Natural killer cell (primary cell): ENCODE results near the gene OLIG1. TPM values are rescaled to one million over a fixed set of nuclear protein-coding genes. Genes with fewer than 3 reads are reported as not detected.

Source experiments
- ATAC-seq, 3 donors: fragments of 150-1000 bp in 2 of 3; fragments of 200-7000 bp in 1 of 3; cut with Tn5 transposase; 1 replicate in 1 of 3; 2 replicates in 2 of 3; pipeline ENCODE4 v1.10.0; 2021; ENCODE audit warnings: mild to moderate bottlenecking in 2 of 3, moderate library complexity in 2 of 3
- DNase-seq, 2 donors: peaks; one replicate each; pipeline versions ENCODE4 v3.0.0 to v3.0.0-alpha.2; 2013 to 2021; ENCODE audit warnings: mixed read lengths in 1 of 2
- H3K27ac ChIP-seq: one replicate; pipeline ENCODE4 v1.5.1; 2013; ENCODE audit warnings: mild to moderate bottlenecking, low read length
- H3K27me3 ChIP-seq: one replicate; pipeline ENCODE4 v1.6.1; 2013; ENCODE audit warnings: low read length; ENCODE audit not compliant: control insufficient read depth, insufficient read depth
- H3K36me3 ChIP-seq: one replicate; pipeline ENCODE4 v1.6.1; 2013; ENCODE audit warnings: low read length; ENCODE audit not compliant: control insufficient read depth, insufficient read depth
- H3K4me1 ChIP-seq: one replicate; pipeline ENCODE4 v1.6.1; 2013; ENCODE audit warnings: low read length; ENCODE audit not compliant: control insufficient read depth, insufficient read depth
- H3K4me3 ChIP-seq: one replicate; pipeline ENCODE4 v1.5.1; 2013; ENCODE audit warnings: low read length
- H3K9me3 ChIP-seq: one replicate; pipeline ENCODE4 v1.6.1; 2013; ENCODE audit warnings: low read length; ENCODE audit not compliant: control insufficient read depth, insufficient read depth
- H3K27ac Mint-ChIP-seq, 2 donors: one replicate each; pipeline ENCODE4 v1.8.0; 2022; ENCODE audit warnings: mild to moderate bottlenecking in 2 of 2, mixed read lengths in 2 of 2, moderate library complexity in 1 of 2
- H3K27me3 Mint-ChIP-seq, 2 donors: one replicate each; pipeline ENCODE4 v1.8.0; 2022; ENCODE audit warnings: low read depth in 2 of 2, mixed read lengths in 2 of 2
- H3K36me3 Mint-ChIP-seq: one replicate; pipeline ENCODE4 v1.8.0; 2022; ENCODE audit warnings: mixed read lengths
- H3K4me1 Mint-ChIP-seq, 2 donors: one replicate each; pipeline ENCODE4 v1.8.0; 2022; ENCODE audit warnings: mixed read lengths in 2 of 2
- H3K4me3 Mint-ChIP-seq: one replicate; pipeline ENCODE4 v1.8.0; 2022; ENCODE audit warnings: mild to moderate bottlenecking, moderate library complexity, mixed read lengths
- H3K9me3 Mint-ChIP-seq, 2 donors: one replicate each; pipeline ENCODE4 v1.8.0; 2022; ENCODE audit warnings: mixed read lengths in 2 of 2
- WGBS: methylation state at CpG from one replicate; pipeline ENCODE4 v1.1.7; 2013; ENCODE audit warnings: missing lambda C conversion rate; ENCODE audit not compliant: insufficient coverage; 5-methylcytosine and 5-hydroxymethylcytosine counted together
- intact Hi-C: fragments of 100-400 bp; cut with micrococcal nuclease; formaldehyde crosslinking; loops from one replicate; pipeline ENCODE4 v1.14.2; 2022
- total RNA-seq, 4 donors: library from RNA; stranded (reverse); fragments of 120-200 nt in 1 of 4; gene quantifications; one replicate each; pipeline versions ENCODE4 v1.2.3 to v1.2.4, GENCODE V29; 2013 to 2022
- TF ChIP-seq, protein P1 (sequence below): fragments of 200-600 bp; IDR thresholded peaks from one replicate; pipeline ENCODE4 v1.8.0; 2022; ENCODE audit warnings: antibody characterized with exemption

Gene OLIG1
- total RNA-seq, 3 donors from 2014 or later (not counting 1 experiment from before 2014, with no cell fraction given) = 0.47 to 1.4 (median 0.48) TPM

GRCh38 chr21:33029385-33029921, 40.5 kb upstream of the OLIG1 start:
- no peaks in the 10 kb centered on the region for H3K36me3 Mint-ChIP-seq
- H3K4me3 ChIP-seq = no peak overlapping the region

GRCh38 chr21:33029975-33030461, 39.9 kb upstream of the OLIG1 start:
- no peaks in the 10 kb centered on the region for H3K9me3 Mint-ChIP-seq
- Histone ChIP-seq H3K27ac (no peak overlapping the region), H3K4me1 (peaks cover 48% of the 10 kb centered on the region), H3K9me3 (peaks cover 3% of the 10 kb centered on the region), H3K27me3 (peaks cover 76% of the 10 kb centered on the region), H3K4me3 (no peak overlapping the region), H3K36me3 (no peaks in the 10 kb centered on the region)
- no peak overlapping the region for H3K27ac Mint-ChIP-seq
- 97% methylated on average over 9 of the region's 10 CpGs for WGBS
- no peaks in the 10 kb centered on the region for H3K36me3 Mint-ChIP-seq
- TF ChIP-seq, protein P1, sequence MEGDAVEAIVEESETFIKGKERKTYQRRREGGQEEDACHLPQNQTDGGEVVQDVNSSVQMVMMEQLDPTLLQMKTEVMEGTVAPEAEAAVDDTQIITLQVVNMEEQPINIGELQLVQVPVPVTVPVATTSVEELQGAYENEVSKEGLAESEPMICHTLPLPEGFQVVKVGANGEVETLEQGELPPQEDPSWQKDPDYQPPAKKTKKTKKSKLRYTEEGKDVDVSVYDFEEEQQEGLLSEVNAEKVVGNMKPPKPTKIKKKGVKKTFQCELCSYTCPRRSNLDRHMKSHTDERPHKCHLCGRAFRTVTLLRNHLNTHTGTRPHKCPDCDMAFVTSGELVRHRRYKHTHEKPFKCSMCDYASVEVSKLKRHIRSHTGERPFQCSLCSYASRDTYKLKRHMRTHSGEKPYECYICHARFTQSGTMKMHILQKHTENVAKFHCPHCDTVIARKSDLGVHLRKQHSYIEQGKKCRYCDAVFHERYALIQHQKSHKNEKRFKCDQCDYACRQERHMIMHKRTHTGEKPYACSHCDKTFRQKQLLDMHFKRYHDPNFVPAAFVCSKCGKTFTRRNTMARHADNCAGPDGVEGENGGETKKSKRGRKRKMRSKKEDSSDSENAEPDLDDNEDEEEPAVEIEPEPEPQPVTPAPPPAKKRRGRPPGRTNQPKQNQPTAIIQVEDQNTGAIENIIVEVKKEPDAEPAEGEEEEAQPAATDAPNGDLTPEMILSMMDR = no peak
- DNase-seq (no peak), ATAC-seq (no peak)
- H3K27me3 Mint-ChIP-seq = peaks cover 47 to 60% of the 10 kb centered on the region in 2 donors
- H3K4me1 Mint-ChIP-seq = peaks cover 35 to 37% of the 10 kb centered on the region in 2 donors
- intact Hi-C loops = loop anchor here (10.0 kb wide), 1 partner anchor 95 kb away; no protein-coding TSS in a partner anchor
- H3K4me3 Mint-ChIP-seq = no peak overlapping the region

More at GRCh38 chr21:33029385-33029921, 40.5 kb upstream of the OLIG1 start:
- H3K27me3 Mint-ChIP-seq = peaks cover 46 to 65% of the 10 kb centered on the region in 2 donors
- TF ChIP-seq, protein P1 = no peak
- no peaks in the 10 kb centered on the region for H3K9me3 Mint-ChIP-seq
- peaks cover 54% of the 10 kb centered on the region for H3K4me1 ChIP-seq
- peaks cover 3% of the 10 kb centered on the region for H3K9me3 ChIP-seq
- peaks cover 36 to 37% of the 10 kb centered on the region in 2 donors for H3K4me1 Mint-ChIP-seq
- no peak for DNase-seq
- H3K27ac ChIP-seq = no peak overlapping the region
- WGBS = 50% methylated on average over 19 of the region's 19 CpGs
- intact Hi-C loops = loop anchor here (10.0 kb wide), 1 partner anchor 95 kb away; no protein-coding TSS in a partner anchor
- peak overlapping the region; percentile 89 for H3K4me3 Mint-ChIP-seq
- H3K27ac Mint-ChIP-seq = peak overlapping the region; percentile 40 to 86
- no peak for ATAC-seq
- H3K27me3 ChIP-seq = peaks cover 81% of the 10 kb centered on the region
- H3K36me3 ChIP-seq = no peaks in the 10 kb centered on the region

DNA sequence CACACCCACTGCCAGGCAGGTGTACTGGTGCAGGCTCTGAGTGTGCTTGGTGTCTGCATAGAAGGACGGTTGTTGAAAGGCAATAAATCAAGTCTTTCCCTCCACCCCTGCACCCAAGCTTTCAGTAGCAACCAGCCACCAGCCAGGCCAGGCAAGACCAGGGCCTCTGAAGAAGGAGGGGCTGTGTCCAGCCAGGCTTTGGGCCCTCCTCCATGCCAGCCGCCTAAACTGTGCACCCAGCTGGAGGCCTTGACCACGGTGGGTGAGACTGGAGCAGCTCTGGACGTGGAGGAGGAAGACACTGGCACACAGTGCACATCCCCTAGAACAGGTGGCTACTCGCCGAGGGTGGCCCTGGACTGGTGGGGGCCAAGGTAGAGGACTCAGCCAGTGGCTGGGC, 39.3 kb upstream of the OLIG1 start:
- peaks cover 46 to 57% of the 10 kb centered on the region in 2 donors for H3K27me3 Mint-ChIP-seq

More for the DNA sequence above, 39.3 kb upstream of the OLIG1 start:
- WGBS = 59% methylated on average over 6 of the region's 6 CpGs
- Mint-ChIP-seq H3K9me3 (no peaks in the 10 kb centered on the region), H3K4me1 (peaks cover 37% of the 10 kb centered on the region in 2 donors), H3K36me3 (no peaks in the 10 kb centered on the region), H3K4me3 (no peak overlapping the region), H3K27ac (no peak overlapping the region)
- H3K4me3 ChIP-seq = no peak overlapping the region
- intact Hi-C loops = no loop called here
- DNase-seq (no peak), ATAC-seq (no peak)
- H3K27me3 ChIP-seq = peaks cover 70% of the 10 kb centered on the region
- no peak overlapping the region for H3K27ac ChIP-seq
- TF ChIP-seq, protein P1 = no peak
- no peaks in the 10 kb centered on the region for H3K36me3 ChIP-seq
- H3K4me1 ChIP-seq = peaks cover 47% of the 10 kb centered on the region
- peaks cover 3% of the 10 kb centered on the region for H3K9me3 ChIP-seq
